Heart left ventricle (tissue), 13 donors: ENCODE data around the gene MEG3.

Experiments
- CTCF ChIP-seq, 12 donors: fragments of 200-600 bp; sonication (generic) in 4 of 12; IDR thresholded peaks; one replicate each; pipeline versions ENCODE4 v1.5.0 to v1.8.0; 2018 to 2022; ENCODE audit warnings: antibody characterized with exemption in 12 of 12, mild to moderate bottlenecking in 5 of 12
- POLR2A ChIP-seq, 2 donors: fragments of 450-650 bp; IDR thresholded peaks; one replicate each; pipeline ENCODE4 v1.6.1; 2017; ENCODE audit warnings: antibody characterized with exemption in 2 of 2, mild to moderate bottlenecking in 2 of 2, moderate library complexity in 2 of 2
- donor health status: ischemic (EF 13 %, LVEDD 7.1; RV severe dilation, severe dysfunction).
- donor health status: DM: no; HTN: yes; CAD: no.
- donor health status: DM: no; HTN: no; CAD: no.
- donor health status: ischemic (EF 25% LVEDD 6.9; RV normal size, moderate dysfunction).
- donor health status: ischemic (EF 25% LVEDD 5.7; RV mildly dilated, moderate dysfunction).
- donor health status: ischemic (EF 35%, LVEDD 5.7; RV mildly dilated, moderate dysfunction).
- donor health status: nonischemic (EF 11% LVEDD 7.7; RV severe dilation, severe dysfunction).
- donor health status: DM: yes; HTN: yes; CAD: no.
- donor health status: PGD.
- donor health status: ischemic (EF 29% LVEDD 5.4; RV normal size, mild dysfunction).
- donor health status: nonischemic (EF 23%, LVEDD 6.1; RV moderate dilation, normal function).

GRCh38 chr14:100800041-100800440 is 25.9 kb upstream of the MEG3 start:
- no peak for TF ChIP-seq CTCF (IDR thresholded peaks at IDR 0.05)
- TF ChIP-seq POLR2A (IDR thresholded peaks at IDR 0.05) = no peak
